GM19395 (cell line): ENCODE results near the gene CTAG1A.
"Not testable (repeated sequence)": the region's sequence is repeated elsewhere in the genome, so short reads cannot be mapped to it uniquely, and the experiment has no call there.

Experiments used
- ATAC-seq: cut with Tn5 transposase; IDR thresholded peaks from one replicate; pipeline ENCODE4 v1.9.1; 2021; ENCODE audit warnings: mild to moderate bottlenecking, moderate library complexity; ENCODE audit not compliant: unreplicated experiment

The CTAG1A gene

DNA sequence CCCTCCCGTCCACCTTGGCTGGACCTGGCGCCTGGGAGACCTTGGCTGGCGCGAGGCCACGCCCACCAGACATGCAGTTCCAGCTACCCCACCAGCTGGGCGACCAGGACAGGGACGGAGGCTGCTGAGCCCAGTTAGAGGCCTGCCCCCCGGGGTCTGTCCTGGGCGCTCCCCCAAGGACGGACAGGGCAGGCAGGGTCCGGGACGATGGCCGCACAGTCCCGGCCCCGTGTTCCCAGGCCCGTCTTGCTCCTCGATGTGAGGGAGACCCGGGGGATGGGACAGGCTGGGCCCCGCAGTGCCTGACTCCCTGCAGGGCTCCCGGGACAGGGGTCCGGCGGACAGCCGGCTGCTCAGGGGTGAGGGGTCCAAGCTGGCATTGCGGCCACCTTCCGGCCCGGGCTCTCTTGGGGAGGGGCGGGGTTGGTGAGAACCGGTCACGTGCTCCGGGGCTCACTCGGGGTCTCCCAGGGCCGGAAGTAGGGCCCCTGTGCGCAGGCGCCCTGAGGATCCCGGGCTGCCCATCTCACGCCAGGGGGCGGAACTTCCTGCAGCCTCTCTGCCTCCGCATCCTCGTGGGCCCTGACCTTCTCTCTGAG lies at the start of gene CTAG1A:
Gene CTAG1A, plus strand, starts transcription at position 549 of the 599 bp plus-strand sequence. CDS start 74 bp downstream, outside the sequence.
- ATAC-seq = not testable (repeated sequence)

GRCh38 chrX:154535892-154536291 lies 49.0 kb upstream of the CTAG1A start:
- ATAC-seq = no peak

DNA sequence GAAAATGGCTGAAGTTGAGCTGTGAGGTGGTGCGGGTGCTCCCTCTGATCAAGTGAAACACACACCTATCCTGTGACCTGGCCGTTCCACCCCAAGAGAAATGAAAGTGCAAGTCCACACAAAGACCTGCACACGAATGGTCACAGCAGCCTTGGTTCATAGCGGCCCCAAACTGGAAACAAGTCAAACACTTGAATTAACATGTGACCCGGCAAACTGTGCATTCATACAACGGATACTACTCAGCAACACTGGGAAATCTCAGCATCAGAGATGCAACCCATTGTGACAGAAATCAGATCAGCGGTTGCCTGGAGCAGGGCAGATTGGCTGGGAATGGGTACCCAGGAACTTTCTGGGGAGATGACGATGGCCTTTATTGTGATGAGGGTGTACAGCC lies 45.9 kb upstream of the CTAG1A start:
- no peak for ATAC-seq

DNA sequence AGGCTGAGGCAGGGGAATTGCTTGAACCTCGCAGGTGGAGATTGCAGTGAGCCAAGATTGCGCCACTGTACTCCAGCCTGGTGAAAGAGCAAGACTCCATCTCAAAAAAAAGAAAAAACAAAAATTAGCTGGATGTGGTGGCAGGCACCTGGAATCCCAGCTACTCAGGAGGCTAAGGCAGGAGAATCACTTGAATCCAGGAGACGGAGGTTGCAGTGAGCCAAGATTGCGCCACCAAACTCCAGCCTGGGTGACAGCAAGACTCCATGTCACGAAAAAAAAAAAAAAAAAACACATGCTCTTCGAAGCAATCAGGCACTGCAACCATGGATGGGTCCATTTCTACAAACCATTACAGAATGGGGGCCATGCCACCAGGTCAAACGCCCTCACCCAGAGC lies 44.6 kb upstream of the CTAG1A start:
- ATAC-seq = not testable (repeated sequence)

DNA sequence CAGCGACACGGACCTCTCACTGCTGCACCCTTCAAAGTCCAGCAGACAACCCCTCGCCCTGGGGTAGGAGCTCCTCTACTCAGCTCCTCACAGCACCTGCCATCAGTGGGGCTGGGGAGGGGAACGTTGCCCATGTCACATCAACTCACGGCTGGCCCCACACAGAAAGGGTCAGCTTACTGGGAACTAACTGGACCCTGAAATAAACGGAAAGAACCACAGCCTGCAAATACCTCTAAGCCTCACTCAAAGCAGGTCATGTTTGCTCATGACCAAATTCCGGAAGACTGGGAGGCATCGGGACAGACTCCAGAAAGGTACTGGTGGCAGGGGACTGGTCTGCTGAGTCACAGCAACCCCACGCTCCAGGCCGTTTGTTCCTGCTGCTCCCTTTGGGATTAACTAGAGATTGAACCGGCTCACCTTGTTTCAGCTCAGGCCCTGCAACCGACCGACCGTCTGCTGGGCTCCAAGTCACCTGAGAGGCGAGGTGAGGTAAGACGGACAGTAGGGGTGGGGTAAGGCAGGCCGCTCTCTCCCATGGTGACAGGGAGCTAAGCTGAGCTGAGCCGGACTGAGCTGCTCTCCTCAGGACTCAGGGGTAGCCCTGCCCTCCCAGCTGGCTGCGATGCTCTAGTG lies 43.9 kb upstream of the CTAG1A start:
- no peak for ATAC-seq

DNA sequence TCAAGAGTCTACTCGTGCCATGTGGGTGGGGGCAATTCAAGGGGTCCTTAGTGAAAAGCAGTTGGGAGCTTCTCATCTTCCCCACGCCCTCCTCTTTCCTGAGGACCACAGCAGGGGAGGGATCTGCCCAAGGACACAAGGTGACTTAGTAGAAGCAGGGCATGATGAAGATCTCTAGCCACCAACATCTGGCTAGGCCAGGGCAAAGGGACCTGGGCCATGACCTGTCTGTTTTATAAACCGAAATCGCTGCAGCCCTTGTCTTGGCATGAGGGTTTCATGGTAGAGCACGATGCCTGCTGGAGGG lies 43.4 kb upstream of the CTAG1A start:
- no peak for ATAC-seq

DNA sequence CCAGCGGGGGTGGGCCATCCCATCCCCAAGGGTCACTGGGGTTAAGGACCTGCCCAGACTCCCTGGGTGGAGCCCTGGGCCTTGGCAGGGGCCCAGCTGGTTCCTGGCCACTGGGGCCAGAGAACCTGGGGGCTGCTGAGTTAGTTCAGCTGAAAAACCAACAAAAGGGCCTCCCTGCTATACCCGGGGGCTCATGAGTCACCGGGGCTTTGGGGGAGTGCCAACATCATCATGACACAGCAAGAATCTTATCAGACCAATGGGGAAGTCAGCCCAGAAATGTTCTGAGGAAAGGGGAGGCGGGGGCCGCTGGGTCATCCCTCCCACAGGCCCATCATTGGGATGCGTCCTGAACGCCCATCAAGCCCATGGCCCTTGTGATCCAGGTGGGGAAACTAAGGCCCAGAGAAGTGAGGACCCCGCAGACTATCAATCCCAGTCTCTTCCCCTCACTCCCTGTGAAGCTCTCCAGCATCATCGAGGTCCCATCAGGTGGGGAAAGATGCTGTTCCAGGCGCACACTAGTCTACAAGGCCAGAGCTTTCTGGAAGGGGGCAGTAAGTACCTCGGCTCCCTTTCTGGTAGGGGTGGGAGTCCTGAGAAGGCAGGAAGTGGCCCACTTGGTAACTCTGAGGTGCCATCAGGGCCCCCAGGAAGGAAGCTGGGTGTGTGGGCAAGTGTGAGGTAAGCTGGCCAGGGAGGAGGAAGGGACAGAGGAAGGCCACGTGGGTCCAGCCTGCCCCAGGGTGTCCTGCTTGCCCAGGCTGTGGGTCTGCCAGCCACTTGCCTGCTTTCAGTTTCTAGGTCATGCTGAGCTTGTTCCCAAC lies 42.8 kb upstream of the CTAG1A start:
- no peak for ATAC-seq

DNA sequence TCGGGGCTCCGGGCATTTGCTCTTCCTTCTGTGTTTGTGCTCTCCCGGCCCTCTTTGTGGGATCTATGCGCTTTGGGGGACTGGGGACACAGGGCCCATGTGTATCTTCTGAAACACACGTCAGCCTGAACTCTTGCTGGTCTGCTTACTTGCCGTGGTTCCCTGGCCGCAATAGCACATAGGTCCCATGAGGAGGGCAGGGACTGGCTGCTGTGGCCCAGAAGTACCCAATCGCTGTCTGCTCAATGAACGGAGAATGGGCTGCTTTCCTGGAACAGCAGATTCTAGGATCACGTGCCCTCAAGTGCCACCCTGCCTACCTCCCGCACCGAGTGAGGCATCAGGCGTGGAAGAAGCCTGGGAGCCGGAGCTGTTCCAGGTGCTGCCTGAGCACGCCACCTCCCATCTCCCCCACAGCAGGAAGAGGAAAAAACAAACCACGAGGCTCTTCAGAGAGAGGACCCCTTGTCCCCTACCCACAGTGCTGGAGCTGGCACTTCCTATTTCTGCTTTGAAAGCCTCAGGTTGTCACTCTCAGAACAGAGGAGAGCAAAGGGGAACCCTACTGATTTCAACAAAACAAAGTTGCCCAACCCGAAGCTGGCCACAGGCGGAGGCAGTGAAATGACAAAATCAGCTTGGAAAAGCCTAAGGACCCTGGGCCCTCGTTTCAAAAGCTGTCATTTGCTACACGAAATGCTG lies 42.1 kb upstream of the CTAG1A start:
- ATAC-seq = no peak

GRCh38 chrX:154545673-154546274 lies 39.2 kb upstream of the CTAG1A start:
- no peak for ATAC-seq

- ATAC-seq = peak; percentile 32
These were observed 38.3 kb upstream of the CTAG1A start, which contains the start of gene G6PD for GRCh38 chrX:154546354-154547244. Gene G6PD, minus strand, starts transcription at chrX:154546846. Its CDS starts 691 bp downstream, at chrX:154546155.

DNA sequence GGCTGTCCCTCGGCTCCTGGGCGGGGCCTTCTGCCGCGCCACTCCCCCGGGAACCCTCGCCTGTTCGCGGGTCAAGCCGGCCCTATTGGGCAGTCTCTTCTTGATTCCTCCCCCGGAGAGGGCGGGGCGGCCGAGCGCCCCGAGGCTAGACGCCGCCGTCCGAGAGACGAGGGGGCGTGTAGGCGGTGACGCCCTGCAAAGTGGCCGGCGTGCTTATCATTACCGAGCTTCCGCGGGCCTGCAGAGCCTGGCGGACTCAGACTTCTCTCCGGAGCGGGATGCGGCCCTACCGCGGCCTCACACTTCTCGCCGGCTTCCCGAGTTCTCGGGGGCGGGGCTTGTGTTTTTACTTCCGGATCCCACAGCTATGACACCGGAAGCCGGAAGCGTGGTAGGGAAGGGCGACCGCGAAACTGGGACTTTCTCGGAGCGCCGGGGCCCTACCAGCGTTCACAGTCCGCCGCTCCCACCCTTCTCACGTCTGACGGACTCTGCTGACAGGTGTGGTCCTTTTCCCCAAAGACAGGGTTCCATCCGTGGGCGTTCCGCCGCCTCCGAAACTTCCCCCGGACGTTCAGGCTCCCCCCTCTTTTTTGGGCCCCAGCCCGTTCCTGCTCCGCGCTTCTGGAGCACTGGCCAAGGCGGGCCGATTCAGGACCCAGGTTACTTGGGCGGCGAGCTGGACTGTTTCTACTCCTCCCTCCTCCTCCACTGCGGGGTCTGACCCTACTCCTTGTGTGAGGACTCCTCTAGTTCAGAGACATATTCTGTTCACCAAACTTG lies 37.5 kb upstream of the CTAG1A start, which contains the start of gene IKBKG:
Gene IKBKG, plus strand, starts transcription at position 376 of the 783 bp plus-strand sequence. CDS start 4,383 bp downstream, outside the sequence.
- peak; percentile 74 for ATAC-seq

GRCh38 chrX:154548028-154548316 lies 37.0 kb upstream of the CTAG1A start:
- ATAC-seq = no peak

DNA sequence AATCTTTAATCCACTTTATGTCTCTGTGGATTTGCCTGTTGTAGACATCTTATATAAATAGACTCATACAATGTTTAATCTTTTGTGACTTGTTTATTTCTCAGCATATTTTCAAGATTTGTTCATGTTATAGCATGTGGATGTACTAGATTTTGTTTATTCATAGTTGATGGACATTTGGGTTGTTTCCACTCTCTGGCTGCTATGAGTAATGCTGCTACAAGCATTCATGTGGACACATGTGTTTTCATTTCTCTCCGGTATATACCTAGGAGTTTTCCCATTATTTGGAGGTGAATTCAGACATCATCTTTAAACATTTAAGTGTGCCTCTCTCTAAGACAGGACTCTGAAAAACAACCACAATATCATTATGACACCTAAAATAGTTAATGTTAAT lies 35.2 kb upstream of the CTAG1A start:
- no peak for ATAC-seq

DNA sequence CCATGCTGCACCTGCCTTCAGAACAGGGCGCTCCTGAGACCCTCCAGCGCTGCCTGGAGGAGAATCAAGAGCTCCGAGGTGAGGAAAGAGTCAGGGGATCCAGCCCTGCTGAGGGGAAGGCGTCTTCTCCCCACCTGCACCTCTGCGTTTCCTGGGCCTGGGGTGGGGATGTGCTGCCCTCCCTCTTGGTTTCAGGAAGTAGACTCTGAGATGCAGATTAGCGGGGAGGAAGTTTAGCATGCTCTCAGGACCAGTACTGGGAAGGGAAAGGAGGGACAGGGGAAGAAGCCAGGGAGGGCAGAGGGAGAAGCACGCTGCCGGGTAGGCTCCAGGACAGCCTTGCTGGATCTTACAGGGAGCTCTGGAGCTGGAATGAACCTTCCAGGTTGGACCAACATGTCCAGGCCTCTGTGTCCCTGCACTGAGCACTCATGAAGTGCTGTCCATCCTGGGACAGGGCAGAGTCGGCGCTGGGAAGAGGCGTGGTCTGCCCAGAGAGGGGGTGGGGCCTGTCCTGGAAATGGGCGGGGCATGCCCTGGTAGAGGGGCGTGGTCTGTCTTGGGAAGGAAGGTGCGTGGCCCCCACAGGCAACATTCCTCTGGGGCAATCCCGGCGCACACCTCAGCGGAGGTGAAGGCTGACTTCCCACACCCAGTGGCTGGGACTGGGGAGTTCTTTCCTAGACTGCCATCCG lies 32.7 kb upstream of the CTAG1A start:
- ATAC-seq = not testable (repeated sequence)

GRCh38 chrX:154558060-154558690 lies 26.8 kb upstream of the CTAG1A start:
- not testable (repeated sequence) for ATAC-seq

- not testable (repeated sequence) for ATAC-seq
These were observed 26.0 kb upstream of the CTAG1A start for GRCh38 chrX:154558896-154559295.

DNA sequence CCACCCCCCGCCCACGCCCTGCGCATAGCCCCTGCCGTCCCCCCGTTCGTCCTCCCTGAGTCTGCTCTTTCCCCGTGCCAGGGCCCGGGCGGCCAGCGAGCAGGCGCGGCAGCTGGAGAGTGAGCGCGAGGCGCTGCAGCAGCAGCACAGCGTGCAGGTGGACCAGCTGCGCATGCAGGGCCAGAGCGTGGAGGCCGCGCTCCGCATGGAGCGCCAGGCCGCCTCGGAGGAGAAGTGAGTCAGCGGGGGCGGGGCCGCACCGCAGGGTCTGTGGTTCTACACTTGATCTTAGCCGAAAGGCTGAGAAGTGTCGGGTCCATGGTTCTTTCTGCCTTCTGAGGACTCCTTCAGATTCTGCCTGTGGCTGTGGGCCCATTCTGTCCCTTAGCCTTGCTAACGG lies 24.6 kb upstream of the CTAG1A start:
- ATAC-seq = not testable (repeated sequence)

DNA sequence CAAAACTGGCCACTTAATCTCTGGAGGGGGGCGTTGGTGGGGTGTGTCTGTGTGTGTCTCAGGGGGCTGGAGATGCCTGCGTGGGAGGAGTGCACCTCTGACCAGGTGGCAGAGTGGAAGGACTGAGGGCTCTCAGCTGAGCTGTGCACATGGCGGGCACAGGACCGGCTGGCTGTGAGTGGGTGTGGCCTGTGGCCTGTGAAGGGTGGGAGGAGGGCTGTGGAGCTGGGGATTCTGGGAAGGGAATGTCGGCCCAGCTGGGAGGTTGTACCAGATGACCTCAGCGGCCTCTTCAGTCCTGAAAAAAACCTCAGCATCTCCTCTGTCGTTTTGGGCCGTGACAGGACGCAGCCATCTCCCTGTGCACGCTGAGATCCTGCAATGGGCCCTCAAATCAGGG lies 22.6 kb upstream of the CTAG1A start:
- ATAC-seq = not testable (repeated sequence)
